GM12874 (cell line): ENCODE measurements around the gene CCDC187.

ENCODE experiments used
- TF ChIP-seq, protein P1 (sequence below): IDR thresholded peaks from 2 replicates; pipeline ENCODE4 v1.5.1; 2011; ENCODE audit warnings: low read depth, mild to moderate bottlenecking, control low read depth, low read length, moderate library complexity; ENCODE audit not compliant: insufficient read depth

The CCDC187 gene

DNA sequence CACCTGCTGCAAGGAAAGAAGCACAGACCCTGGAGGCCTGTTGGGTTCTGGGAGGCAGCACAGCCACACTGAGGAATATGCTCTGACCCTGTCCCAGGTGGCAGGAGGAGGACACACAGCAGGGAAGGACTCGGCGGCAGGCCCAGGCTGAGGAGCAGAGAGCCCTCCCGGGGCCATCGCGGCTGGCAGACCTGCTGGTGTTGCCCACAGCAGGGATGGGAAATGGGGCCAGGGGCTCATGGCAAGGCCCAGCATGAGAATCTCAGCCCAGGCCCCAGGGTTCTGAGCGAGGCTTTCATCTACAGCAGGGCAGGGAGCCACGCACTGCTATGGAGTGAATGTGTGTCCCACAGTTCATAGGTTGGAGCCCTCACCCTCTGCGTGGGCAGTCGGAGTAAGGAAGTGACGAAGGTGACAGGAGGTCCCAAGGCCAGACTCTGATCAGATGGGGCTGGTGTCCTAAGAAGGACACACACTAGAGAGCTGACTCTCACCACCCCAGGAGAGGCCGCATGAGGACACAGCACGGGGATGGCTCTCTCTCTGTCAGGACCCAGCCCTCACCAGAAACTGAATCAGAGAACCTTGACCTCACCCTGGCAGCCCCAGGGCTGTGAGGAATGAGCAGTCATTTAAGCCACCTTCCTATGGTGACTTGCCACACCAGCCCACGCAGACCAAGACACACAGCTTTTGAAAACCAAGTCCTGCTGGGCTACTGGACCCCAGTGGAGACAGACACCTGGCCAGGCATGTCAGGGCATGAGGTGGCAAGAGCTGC lies 13.2 kb upstream of the CCDC187 start:
- TF ChIP-seq, protein P1, sequence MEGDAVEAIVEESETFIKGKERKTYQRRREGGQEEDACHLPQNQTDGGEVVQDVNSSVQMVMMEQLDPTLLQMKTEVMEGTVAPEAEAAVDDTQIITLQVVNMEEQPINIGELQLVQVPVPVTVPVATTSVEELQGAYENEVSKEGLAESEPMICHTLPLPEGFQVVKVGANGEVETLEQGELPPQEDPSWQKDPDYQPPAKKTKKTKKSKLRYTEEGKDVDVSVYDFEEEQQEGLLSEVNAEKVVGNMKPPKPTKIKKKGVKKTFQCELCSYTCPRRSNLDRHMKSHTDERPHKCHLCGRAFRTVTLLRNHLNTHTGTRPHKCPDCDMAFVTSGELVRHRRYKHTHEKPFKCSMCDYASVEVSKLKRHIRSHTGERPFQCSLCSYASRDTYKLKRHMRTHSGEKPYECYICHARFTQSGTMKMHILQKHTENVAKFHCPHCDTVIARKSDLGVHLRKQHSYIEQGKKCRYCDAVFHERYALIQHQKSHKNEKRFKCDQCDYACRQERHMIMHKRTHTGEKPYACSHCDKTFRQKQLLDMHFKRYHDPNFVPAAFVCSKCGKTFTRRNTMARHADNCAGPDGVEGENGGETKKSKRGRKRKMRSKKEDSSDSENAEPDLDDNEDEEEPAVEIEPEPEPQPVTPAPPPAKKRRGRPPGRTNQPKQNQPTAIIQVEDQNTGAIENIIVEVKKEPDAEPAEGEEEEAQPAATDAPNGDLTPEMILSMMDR = no peak

DNA sequence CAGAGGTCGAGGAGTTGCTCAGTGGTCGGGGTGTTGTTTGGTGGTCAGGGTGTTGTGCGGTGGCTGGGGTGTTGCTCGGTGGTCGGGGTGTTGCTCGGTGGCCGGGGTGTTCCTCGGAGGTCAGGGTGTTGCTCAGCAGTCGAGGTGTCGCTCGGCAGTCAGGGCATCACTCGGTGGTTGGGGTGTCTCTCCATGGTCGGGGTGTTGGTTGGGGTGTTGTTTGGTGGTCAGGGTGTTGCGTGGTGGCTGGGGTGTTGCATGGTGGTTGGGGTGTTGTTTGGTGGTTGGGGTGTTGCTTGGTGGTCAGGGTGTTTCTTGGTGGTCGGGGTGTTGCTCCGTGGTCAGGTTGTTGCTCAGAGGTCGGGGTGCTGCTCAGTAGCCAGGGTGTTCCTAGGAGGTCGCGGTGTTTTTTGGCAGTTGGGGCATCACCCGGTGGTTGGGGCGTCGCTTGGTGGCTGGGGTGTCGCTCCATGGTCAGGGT lies 12.4 kb upstream of the CCDC187 start:
- TF ChIP-seq, protein P1 = no peak

GRCh38 chr9:136314944-136315343 lies 11.1 kb upstream of the CCDC187 start:
- TF ChIP-seq, protein P1 = no peak

DNA sequence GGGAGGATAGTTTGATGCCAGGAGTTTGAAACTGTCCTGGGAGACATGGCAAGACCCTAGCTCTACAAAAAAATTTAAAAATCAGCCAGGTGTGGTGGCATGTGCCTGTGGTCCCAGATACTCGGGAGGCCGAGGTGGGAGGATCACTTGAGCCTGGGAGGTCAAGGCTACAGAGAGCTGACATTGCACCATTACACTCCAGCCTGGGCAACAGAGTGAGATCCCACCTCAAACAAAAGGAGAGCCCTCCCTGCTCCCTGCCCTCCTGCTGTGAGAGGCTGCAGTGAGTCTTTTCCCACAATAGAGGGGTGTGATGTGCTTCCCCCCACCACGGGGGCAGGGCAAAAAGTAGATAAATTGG lies 10.1 kb upstream of the CCDC187 start:
- TF ChIP-seq, protein P1 = no peak

DNA sequence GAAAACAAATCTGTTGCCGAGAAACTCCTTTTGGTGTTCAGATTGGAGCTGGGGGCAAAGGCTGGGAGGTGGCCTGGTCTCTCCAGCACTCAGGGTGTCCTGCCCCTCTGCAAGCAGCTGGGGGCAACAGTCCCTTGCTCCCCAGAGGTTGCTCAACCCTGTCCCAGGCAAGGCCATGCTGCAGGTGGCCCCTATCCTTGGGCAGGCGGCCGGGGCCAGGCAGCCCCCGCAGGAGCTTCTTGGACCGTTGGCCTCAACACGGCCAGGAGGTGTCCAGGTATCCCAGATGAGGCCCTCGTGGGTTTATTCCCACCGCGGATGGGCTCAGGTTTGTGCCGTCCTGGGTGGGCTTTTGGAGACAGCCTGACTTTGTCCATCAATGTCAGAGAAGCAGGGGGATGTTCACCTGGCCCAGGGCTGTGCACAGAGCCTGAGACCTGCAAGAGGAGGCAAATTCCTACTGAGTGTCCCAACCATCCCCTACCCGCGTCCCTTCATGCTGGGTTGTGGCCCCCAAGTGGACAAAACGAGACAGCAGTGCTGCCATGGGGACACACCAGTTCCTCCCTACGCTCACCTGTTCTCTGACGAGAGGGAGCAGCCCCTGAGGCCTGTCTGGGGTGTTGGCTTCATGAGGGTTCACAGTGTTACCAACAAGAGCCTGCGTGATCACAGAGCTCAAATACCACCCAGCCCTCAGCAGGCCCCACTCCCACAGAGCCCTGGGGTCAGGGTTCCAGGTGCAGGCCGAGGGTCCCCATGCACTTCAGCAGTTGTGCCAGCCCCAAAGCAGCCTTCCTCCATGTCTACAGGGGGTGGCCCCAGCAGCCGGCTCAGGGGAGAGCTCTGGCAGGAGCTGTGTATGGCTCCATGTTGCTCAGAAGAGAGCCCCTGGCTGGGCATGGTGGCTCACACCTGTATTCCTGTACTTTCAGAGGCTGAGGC lies 9.5 kb upstream of the CCDC187 start:
- TF ChIP-seq, protein P1 = no peak

DNA sequence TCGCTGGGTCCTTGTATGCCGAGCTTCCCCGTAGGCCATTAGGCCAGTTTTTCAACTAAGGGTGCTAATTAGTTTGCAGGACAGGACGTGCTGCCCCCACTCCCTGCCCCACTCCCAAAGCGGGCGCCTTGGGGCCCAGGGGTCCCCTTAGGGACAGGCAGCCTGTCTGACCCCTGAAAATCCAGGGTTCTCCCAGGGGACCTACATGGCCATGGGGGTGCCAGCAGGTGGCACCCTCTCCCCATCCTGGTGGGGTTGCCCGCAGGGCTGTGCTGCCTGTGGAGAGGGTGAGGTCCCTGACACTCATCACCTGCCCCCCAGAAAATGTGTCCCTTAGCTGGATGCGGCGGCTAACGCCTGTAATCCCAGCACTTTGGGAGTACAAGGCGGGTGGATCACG lies 8.5 kb upstream of the CCDC187 start:
- TF ChIP-seq, protein P1 = peak; percentile 56

DNA sequence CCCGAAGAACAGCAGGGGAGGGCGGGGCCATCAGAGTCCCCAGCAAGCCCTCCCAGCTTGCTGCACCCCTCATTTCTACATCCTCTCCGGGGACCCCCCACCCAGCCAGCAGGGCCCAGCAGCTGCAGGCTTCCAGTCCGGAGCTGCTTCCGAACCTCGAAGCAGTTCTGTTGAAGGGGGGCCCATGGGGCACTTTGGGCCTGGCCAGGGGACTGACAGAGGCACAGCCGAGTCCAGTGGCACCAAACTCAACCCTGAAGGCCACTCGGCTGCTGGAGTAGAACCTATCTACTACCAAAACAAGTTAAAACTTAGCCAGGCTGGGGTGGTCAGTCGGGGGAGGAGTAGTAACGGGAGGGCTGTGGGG lies 8.1 kb upstream of the CCDC187 start:
- TF ChIP-seq, protein P1 = no peak
